ENCODE results near the gene KCNK1. TPM values are rescaled to one million over a fixed set of nuclear protein-coding genes. Genes with fewer than 3 reads are reported as not detected.
"Not testable (repeated sequence)": the region's sequence is repeated elsewhere in the genome, so short reads cannot be mapped to it uniquely, and the experiment has no call there.

KCNK1 gene
- total RNA-seq, 1 donor from 2014 or later = 5.7 TPM

GRCh38 chr1:233679030-233679429 lies 65.1 kb downstream of the KCNK1 start:
- Mint-ChIP-seq H3K4me3 (ENCODE audit: unreplicated experiment) (no peak overlapping the region), H3K27ac (ENCODE audit: unreplicated experiment) (no peak overlapping the region), H3K9me3 (ENCODE audit: unreplicated experiment) (no peaks in the 10 kb centered on the region), H3K36me3 (ENCODE audit: low read depth, unreplicated experiment) (peaks cover 2% of the 10 kb centered on the region), H3K4me1 (ENCODE audit: low read depth, unreplicated experiment) (peaks cover 2% of the 10 kb centered on the region), H3K27me3 (ENCODE audit: low read depth, unreplicated experiment) (no peaks in the 10 kb centered on the region)
- Histone ChIP-seq H3K27me3 (ENCODE audit: insufficient read depth, low read length) (no peaks in the 10 kb centered on the region), H3K36me3 (ENCODE audit: insufficient read depth, low read length) (no peaks in the 10 kb centered on the region), H3K9me3 (ENCODE audit: insufficient read depth, low read depth, low read length) (no peaks in the 10 kb centered on the region), H3K4me2 (ENCODE audit: low read length) (no peak overlapping the region), H2AFZ (ENCODE audit: low read depth, low read length) (no peak overlapping the region), H3K79me2 (ENCODE audit: insufficient read depth, low read length) (no peaks in the 10 kb centered on the region), H3K4me1 (ENCODE audit: insufficient read depth, low read length) (no peaks in the 10 kb centered on the region), H3K9ac (ENCODE audit: low read length) (no peak overlapping the region), H3K27ac (ENCODE audit: low read depth, low read length) (no peak overlapping the region), H4K20me1 (ENCODE audit: insufficient read depth, low read length) (no peaks in the 10 kb centered on the region), H3K4me3 (ENCODE audit: insufficient read depth, low read depth, low read length) (no peak overlapping the region)
- no peak for FAIRE-seq
- no peak for TF ChIP-seq EZH2 (IDR thresholded peaks at IDR 0.05; ENCODE audit: insufficient read depth, low read length)
- DNase-seq (ENCODE audit: low read depth) = no peak

GRCh38 chr1:233679591-233680373 lies 65.9 kb downstream of the KCNK1 start:
- H3K27ac Mint-ChIP-seq (ENCODE audit: unreplicated experiment) = no peak overlapping the region
- TF ChIP-seq EZH2 (IDR thresholded peaks at IDR 0.05; ENCODE audit: insufficient read depth, low read length) = no peak
- no peaks in the 10 kb centered on the region for H3K27me3 Mint-ChIP-seq (ENCODE audit: low read depth, unreplicated experiment)
- Histone ChIP-seq H3K27me3 (ENCODE audit: insufficient read depth, low read length) (no peaks in the 10 kb centered on the region), H3K4me2 (ENCODE audit: low read length) (no peak overlapping the region), H3K79me2 (ENCODE audit: insufficient read depth, low read length) (no peaks in the 10 kb centered on the region), H4K20me1 (ENCODE audit: insufficient read depth, low read length) (no peaks in the 10 kb centered on the region), H3K36me3 (ENCODE audit: insufficient read depth, low read length) (no peaks in the 10 kb centered on the region), H3K9me3 (ENCODE audit: insufficient read depth, low read depth, low read length) (no peaks in the 10 kb centered on the region), H3K4me1 (ENCODE audit: insufficient read depth, low read length) (no peaks in the 10 kb centered on the region), H3K27ac (ENCODE audit: low read depth, low read length) (no peak overlapping the region), H3K9ac (ENCODE audit: low read length) (no peak overlapping the region), H2AFZ (ENCODE audit: low read depth, low read length) (no peak overlapping the region), H3K4me3 (ENCODE audit: insufficient read depth, low read depth, low read length) (no peak overlapping the region)
- FAIRE-seq = no peak
- no peak overlapping the region for H3K4me3 Mint-ChIP-seq (ENCODE audit: unreplicated experiment)
- no peaks in the 10 kb centered on the region for H3K9me3 Mint-ChIP-seq (ENCODE audit: unreplicated experiment)
- peaks cover 2% of the 10 kb centered on the region for H3K36me3 Mint-ChIP-seq (ENCODE audit: low read depth, unreplicated experiment)
- H3K4me1 Mint-ChIP-seq (ENCODE audit: low read depth, unreplicated experiment) = no peaks in the 10 kb centered on the region
- DNase-seq (ENCODE audit: low read depth) = no peak

GRCh38 chr1:233681285-233681684 lies 67.4 kb downstream of the KCNK1 start:
- no peak for DNase-seq (ENCODE audit: low read depth)
- Mint-ChIP-seq H3K27me3 (ENCODE audit: low read depth, unreplicated experiment) (peaks cover 6% of the 10 kb centered on the region), H3K4me3 (ENCODE audit: unreplicated experiment) (no peak overlapping the region), H3K27ac (ENCODE audit: unreplicated experiment) (no peak overlapping the region), H3K9me3 (ENCODE audit: unreplicated experiment) (no peaks in the 10 kb centered on the region), H3K36me3 (ENCODE audit: low read depth, unreplicated experiment) (peaks cover 2% of the 10 kb centered on the region), H3K4me1 (ENCODE audit: low read depth, unreplicated experiment) (no peaks in the 10 kb centered on the region)
- Histone ChIP-seq H3K4me1 (ENCODE audit: insufficient read depth, low read length) (no peaks in the 10 kb centered on the region), H4K20me1 (ENCODE audit: insufficient read depth, low read length) (no peaks in the 10 kb centered on the region), H3K36me3 (ENCODE audit: insufficient read depth, low read length) (no peaks in the 10 kb centered on the region), H2AFZ (ENCODE audit: low read depth, low read length) (no peak overlapping the region), H3K79me2 (ENCODE audit: insufficient read depth, low read length) (no peaks in the 10 kb centered on the region), H3K9ac (ENCODE audit: low read length) (no peak overlapping the region), H3K27me3 (ENCODE audit: insufficient read depth, low read length) (no peaks in the 10 kb centered on the region), H3K4me3 (ENCODE audit: insufficient read depth, low read depth, low read length) (no peak overlapping the region), H3K9me3 (ENCODE audit: insufficient read depth, low read depth, low read length) (no peaks in the 10 kb centered on the region), H3K27ac (ENCODE audit: low read depth, low read length) (no peak overlapping the region), H3K4me2 (ENCODE audit: low read length) (no peak overlapping the region)
- TF ChIP-seq EZH2 (IDR thresholded peaks at IDR 0.05; ENCODE audit: insufficient read depth, low read length) (no peak), CTCF (IDR thresholded peaks at IDR 0.05; ENCODE audit: insufficient read depth, low read depth, low read length) (no peak)
- no peak for FAIRE-seq

- H3K27ac ChIP-seq (ENCODE audit: low read depth, low read length); H3K79me2 ChIP-seq (ENCODE audit: insufficient read depth, low read length); DNase-seq (ENCODE audit: low read depth); H3K4me1 Mint-ChIP-seq (ENCODE audit: low read depth, unreplicated experiment); H4K20me1 ChIP-seq (ENCODE audit: insufficient read depth, low read length); H3K36me3 ChIP-seq (ENCODE audit: insufficient read depth, low read length); H3K27ac Mint-ChIP-seq (ENCODE audit: unreplicated experiment); H3K4me3 ChIP-seq (ENCODE audit: insufficient read depth, low read depth, low read length); H3K4me1 ChIP-seq (ENCODE audit: insufficient read depth, low read length); H2AFZ ChIP-seq (ENCODE audit: low read depth, low read length); FAIRE-seq; H3K36me3 Mint-ChIP-seq (ENCODE audit: low read depth, unreplicated experiment); H3K4me3 Mint-ChIP-seq (ENCODE audit: unreplicated experiment); H3K4me2 ChIP-seq (ENCODE audit: low read length); H3K27me3 ChIP-seq (ENCODE audit: insufficient read depth, low read length); H3K9me3 ChIP-seq (ENCODE audit: insufficient read depth, low read depth, low read length); H3K9ac ChIP-seq (ENCODE audit: low read length); H3K9me3 Mint-ChIP-seq (ENCODE audit: unreplicated experiment): not testable (repeated sequence)
- peaks cover 11% of the 10 kb centered on the region for H3K27me3 Mint-ChIP-seq (ENCODE audit: low read depth, unreplicated experiment)
These were observed 72.7 kb downstream of the KCNK1 start for GRCh38 chr1:233686653-233687052.
